Measurements from ENCODE around the gene CYBRD1.

Gene CYBRD1

DNA sequence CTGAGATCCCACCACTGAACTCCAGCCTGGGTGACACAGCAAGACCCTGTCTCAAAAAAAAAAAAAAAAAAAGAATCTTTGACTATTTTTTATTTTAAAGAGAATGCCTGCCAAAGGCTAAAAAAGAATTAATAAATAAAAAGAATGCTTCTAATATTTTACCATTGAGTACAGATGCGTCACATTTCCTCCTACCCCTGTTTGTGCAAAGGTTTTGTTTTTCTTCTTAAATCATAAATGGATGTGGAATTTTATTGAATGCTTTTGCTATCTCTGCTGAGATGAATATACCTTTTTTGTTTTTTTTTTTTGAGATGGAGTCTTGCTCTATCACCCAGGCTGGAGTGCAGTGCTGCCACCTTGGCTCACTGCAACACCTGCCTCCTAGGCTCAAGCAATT, 22.8 kb downstream of the CYBRD1 start:
- no peak for DNase-seq (ENCODE audit: extremely low spot score)
- ChIA-PET CTCF (interaction anchor here (0.6 kb wide), 1 partner anchor 569 kb away, joined by 3 read pairs; no protein-coding TSS in a partner anchor), POLR2A (no interaction called here)
- no peak for TF ChIP-seq LEF1 (IDR thresholded peaks at IDR 0.05; ENCODE audit: borderline replicate concordance)
- TF ChIP-seq, protein P1, sequence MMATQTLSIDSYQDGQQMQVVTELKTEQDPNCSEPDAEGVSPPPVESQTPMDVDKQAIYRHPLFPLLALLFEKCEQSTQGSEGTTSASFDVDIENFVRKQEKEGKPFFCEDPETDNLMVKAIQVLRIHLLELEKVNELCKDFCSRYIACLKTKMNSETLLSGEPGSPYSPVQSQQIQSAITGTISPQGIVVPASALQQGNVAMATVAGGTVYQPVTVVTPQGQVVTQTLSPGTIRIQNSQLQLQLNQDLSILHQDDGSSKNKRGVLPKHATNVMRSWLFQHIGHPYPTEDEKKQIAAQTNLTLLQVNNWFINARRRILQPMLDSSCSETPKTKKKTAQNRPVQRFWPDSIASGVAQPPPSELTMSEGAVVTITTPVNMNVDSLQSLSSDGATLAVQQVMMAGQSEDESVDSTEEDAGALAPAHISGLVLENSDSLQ (IDR thresholded peaks at IDR 0.05) = no peak
- TF ChIP-seq L3MBTL2 (conservative IDR thresholded peaks at IDR 0.05) = no peak
- no peak for TF ChIP-seq FOXA1 (IDR thresholded peaks at IDR 0.05)
- TF ChIP-seq TARDBP (IDR thresholded peaks at IDR 0.05) = no peak
- no peak for TF ChIP-seq FOXM1 (IDR thresholded peaks at IDR 0.05; ENCODE audit: borderline replicate concordance)
- no peak for TF ChIP-seq ELF4 (IDR thresholded peaks at IDR 0.05)
- TF ChIP-seq CTBP1 (IDR thresholded peaks at IDR 0.05; ENCODE audit: borderline replicate concordance) = no peak
- no peak for TF ChIP-seq ARNT (IDR thresholded peaks at IDR 0.05)
- no peak for TF ChIP-seq SUZ12 (IDR thresholded peaks at IDR 0.05)
- no peak for TF ChIP-seq HDGF (IDR thresholded peaks at IDR 0.05; ENCODE audit: borderline replicate concordance)

DNA sequence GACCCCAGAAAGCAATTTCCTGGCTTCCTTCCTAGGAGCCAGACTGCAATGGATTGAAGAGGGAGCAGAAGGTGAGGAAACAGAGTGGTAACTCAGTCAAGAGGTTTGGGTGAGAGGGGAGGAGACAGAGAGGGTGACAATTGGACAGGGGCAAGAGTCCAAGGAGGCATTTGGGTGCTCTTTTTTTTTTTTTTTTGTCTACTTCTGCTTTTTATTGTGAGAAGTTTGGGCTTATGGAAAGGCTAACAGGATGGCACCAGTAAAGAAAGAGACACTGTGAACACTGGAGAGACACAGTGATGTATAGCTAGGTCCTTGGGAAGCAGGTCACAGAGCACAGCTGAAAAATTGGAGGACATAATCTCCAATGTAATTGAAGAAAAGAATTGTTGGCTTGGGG, 25.0 kb downstream of the CYBRD1 start:
- POLR2A ChIA-PET = no interaction called here

DNA sequence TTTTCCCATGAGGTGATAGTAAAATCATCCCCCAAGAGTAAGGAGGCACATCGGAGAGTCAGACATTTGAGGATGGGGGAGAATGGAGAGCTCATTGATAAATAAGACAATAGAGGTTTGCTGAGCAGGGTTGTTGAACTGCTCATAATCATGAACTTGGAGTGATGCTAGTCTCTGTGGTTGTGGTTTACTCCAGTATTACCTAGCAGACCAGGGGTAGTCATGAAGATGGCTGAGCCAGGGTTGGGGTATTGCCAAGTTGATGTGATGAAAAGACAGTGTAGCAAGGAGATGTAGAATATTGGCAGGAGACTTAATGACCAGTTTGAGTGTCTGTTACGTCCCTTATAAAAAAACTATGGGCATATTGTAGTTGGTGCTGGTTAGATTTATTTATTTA, 25.4 kb downstream of the CYBRD1 start:
- ChIA-PET POLR2A (no interaction called here), CTCF (no interaction called here)
- no peak for DNase-seq (ENCODE audit: extremely low spot score)
- TF ChIP-seq, protein P1 (IDR thresholded peaks at IDR 0.05) = no peak
- TF ChIP-seq L3MBTL2 (conservative IDR thresholded peaks at IDR 0.05) = no peak

More for the DNA sequence above, 25.0 kb downstream of the CYBRD1 start:
- DNase-seq (ENCODE audit: extremely low spot score) = no peak
- CTCF ChIA-PET = no interaction called here
- TF ChIP-seq BHLHE40 (IDR thresholded peaks at IDR 0.05; ENCODE audit: borderline replicate concordance) (no peak), HDGF (IDR thresholded peaks at IDR 0.05; ENCODE audit: borderline replicate concordance) (no peak), FOXK2 (IDR thresholded peaks at IDR 0.05) (no peak), NFRKB (IDR thresholded peaks at IDR 0.05) (no peak), ARNT (IDR thresholded peaks at IDR 0.05) (no peak), SP1 (IDR thresholded peaks at IDR 0.05) (no peak), TARDBP (IDR thresholded peaks at IDR 0.05) (no peak), LEF1 (IDR thresholded peaks at IDR 0.05; ENCODE audit: borderline replicate concordance) (no peak), SUZ12 (IDR thresholded peaks at IDR 0.05) (no peak), FOXM1 (IDR thresholded peaks at IDR 0.05; ENCODE audit: borderline replicate concordance) (no peak), ZNF384 (IDR thresholded peaks at IDR 0.05) (no peak), FOXA1 (IDR thresholded peaks at IDR 0.05) (no peak), CTBP1 (IDR thresholded peaks at IDR 0.05; ENCODE audit: borderline replicate concordance) (no peak)

DNA sequence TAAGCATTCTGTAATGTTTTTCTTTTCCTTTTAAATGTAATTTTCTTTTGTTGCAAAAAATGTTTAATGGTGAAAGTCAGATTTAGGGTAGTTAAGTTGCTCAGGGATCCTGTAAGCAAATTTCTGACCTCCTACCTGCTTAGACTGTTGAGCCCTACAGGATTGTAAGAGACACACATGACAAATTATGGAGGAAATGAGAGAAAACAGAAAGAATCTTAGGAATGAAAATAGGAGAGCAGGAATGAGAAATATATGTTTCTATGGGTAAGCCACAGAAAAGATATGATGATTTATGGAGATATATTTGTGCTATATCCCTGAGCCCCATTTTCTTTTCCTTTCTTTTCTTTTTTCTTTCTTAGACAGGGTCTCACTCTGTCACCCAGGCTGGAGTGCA, 28.3 kb downstream of the CYBRD1 start:
- CTCF ChIA-PET = interaction anchor here (0.6 kb wide), 1 partner anchor 288 kb away, joined by 3 read pairs; no protein-coding TSS in a partner anchor
- TF ChIP-seq CTBP1 (IDR thresholded peaks at IDR 0.05; ENCODE audit: borderline replicate concordance) (no peak), BHLHE40 (IDR thresholded peaks at IDR 0.05; ENCODE audit: borderline replicate concordance) (no peak), NFRKB (IDR thresholded peaks at IDR 0.05) (no peak), HDGF (IDR thresholded peaks at IDR 0.05; ENCODE audit: borderline replicate concordance) (no peak), ZNF384 (IDR thresholded peaks at IDR 0.05) (no peak), FOXM1 (IDR thresholded peaks at IDR 0.05; ENCODE audit: borderline replicate concordance) (no peak), FOXK2 (IDR thresholded peaks at IDR 0.05) (no peak), ARNT (IDR thresholded peaks at IDR 0.05) (no peak)
- TF ChIP-seq, protein P1 (IDR thresholded peaks at IDR 0.05) = no peak
- no peak for DNase-seq (ENCODE audit: extremely low spot score)
- POLR2A ChIA-PET = interaction anchor here (0.9 kb wide), 1 partner anchor 117 kb away, joined by 3 read pairs; the partner anchor contains the start of genes DCAF17 and METTL8

DNA sequence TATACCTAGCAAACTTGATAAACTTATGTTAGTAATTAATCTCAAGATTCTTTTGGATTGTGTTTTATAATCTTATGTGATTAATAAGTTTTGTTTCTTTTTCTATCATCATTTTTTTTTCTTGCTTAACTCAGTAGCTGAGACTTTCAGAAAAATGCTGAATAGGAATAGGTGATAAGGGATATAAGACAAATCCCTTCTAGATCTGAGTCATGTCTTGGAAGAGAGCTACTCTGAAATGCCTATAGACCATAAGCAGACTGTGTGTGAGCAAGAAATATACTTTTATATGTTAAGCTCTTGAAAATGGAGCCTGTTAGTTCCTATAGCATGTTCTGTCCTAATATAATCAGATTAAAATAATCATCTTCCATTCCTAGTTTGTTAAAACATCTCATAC, 29.6 kb downstream of the CYBRD1 start:
- ChIA-PET CTCF (no interaction called here), POLR2A (interaction anchor here (0.9 kb wide), 1 partner anchor 118 kb away, joined by 3 read pairs; the partner anchor contains the start of genes DCAF17 and METTL8)
- DNase-seq (ENCODE audit: extremely low spot score) = no peak
- TF ChIP-seq SP1 (IDR thresholded peaks at IDR 0.05) (no peak), TARDBP (IDR thresholded peaks at IDR 0.05) (no peak), ELF4 (IDR thresholded peaks at IDR 0.05) (no peak), NFRKB (IDR thresholded peaks at IDR 0.05) (no peak), FOXM1 (IDR thresholded peaks at IDR 0.05; ENCODE audit: borderline replicate concordance) (no peak), HDGF (IDR thresholded peaks at IDR 0.05; ENCODE audit: borderline replicate concordance) (no peak)
- TF ChIP-seq, protein P1 (IDR thresholded peaks at IDR 0.05) = no peak

DNA sequence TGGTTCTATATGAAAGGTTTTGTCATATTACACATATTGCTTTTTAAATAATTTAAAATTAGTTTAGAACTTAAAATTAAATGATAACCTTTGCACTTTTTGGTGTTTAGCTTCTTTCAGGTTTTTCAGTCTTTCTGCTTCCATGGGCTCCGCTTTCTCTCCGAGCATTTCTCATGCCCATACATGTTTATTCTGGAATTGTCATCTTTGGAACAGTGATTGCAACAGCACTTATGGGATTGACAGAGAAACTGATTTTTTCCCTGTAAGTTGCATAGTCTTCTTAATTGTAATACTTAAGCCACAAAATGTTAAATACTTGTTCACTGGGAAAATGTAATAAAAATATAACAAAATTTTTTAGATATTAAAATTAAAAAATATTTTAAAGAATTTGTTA, 31.0 kb downstream of the CYBRD1 start:
- CTCF ChIA-PET = no interaction called here

More for the DNA sequence above, 31.0 kb downstream of the CYBRD1 start:
- TF ChIP-seq BHLHE40 (IDR thresholded peaks at IDR 0.05; ENCODE audit: borderline replicate concordance) (no peak), SUZ12 (IDR thresholded peaks at IDR 0.05) (no peak), SP1 (IDR thresholded peaks at IDR 0.05) (no peak), L3MBTL2 (conservative IDR thresholded peaks at IDR 0.05) (no peak), NFRKB (IDR thresholded peaks at IDR 0.05) (no peak), FOXM1 (IDR thresholded peaks at IDR 0.05; ENCODE audit: borderline replicate concordance) (no peak), FOXK2 (IDR thresholded peaks at IDR 0.05) (no peak), LEF1 (IDR thresholded peaks at IDR 0.05; ENCODE audit: borderline replicate concordance) (no peak), HDGF (IDR thresholded peaks at IDR 0.05; ENCODE audit: borderline replicate concordance) (no peak), ELF4 (IDR thresholded peaks at IDR 0.05) (no peak)
- TF ChIP-seq, protein P1 (IDR thresholded peaks at IDR 0.05) = no peak
- DNase-seq (ENCODE audit: extremely low spot score) = no peak
- POLR2A ChIA-PET = no interaction called here

Data from HEK293T (cell line).